IMR-90 (cell line): ENCODE results near the gene TCP1. TPM values are rescaled to one million over a fixed set of nuclear protein-coding genes. Genes with fewer than 3 reads are reported as not detected.

Experiments used
- ATAC-seq: fragments of 200-7000 bp; cut with Tn5 transposase; 2 replicates; pipeline ENCODE4 v1.9.1; 2020; ENCODE audit warnings: low read depth, mild to moderate bottlenecking, moderate library complexity
- BruUV-seq: library from RNA; stranded (reverse); fragments of 400-500 nt; replicated peaks from 2 replicates; lab custom pipeline; 2021; lab: Mats Ljungman, UMichigan
- CTCF ChIA-PET: fragments of 300-600 bp; formaldehyde crosslinking; extraction: SDS; loops from one replicate; lab custom pipeline; 2021; ENCODE audit warnings: antibody characterized with exemption; lab: Yijun Ruan, JAX
- POLR2A ChIA-PET: fragments of 300-600 bp; sonication (Branson Sonifier 250); formaldehyde crosslinking; loops from one replicate; lab custom pipeline; 2022; ENCODE audit warnings: antibody characterized with exemption; ENCODE audit not compliant: unreplicated experiment; lab: Charles Lee
- DNase-seq: peaks from one replicate; pipeline ENCODE4 v3.0.0; 2013
- H2AFZ ChIP-seq: replicated peaks from 2 replicates; pipeline ENCODE3; 2013; ENCODE audit warnings: low read length, mild to moderate bottlenecking; ENCODE audit not compliant: poor library complexity
- H2AK5ac ChIP-seq: 2 replicates; pipeline ENCODE4 v1.6.1; 2013; ENCODE audit warnings: low read depth, low read length, inconsistent platforms
- H2AK9ac ChIP-seq: replicated peaks from 2 replicates; pipeline ENCODE3; 2013; ENCODE audit warnings: mild to moderate bottlenecking, low read depth, low read length, moderate library complexity; ENCODE audit not compliant: poor library complexity
- H2BK120ac ChIP-seq: 2 replicates; pipeline ENCODE4 v1.6.1; 2013; ENCODE audit warnings: low read depth, low read length, inconsistent platforms
- H2BK15ac ChIP-seq: 3 replicates; pipeline ENCODE4 v1.6.1; 2013; ENCODE audit warnings: low read depth, low read length, inconsistent platforms
- H2BK20ac ChIP-seq: 2 replicates; pipeline ENCODE4 v1.6.1; 2013; ENCODE audit warnings: low read depth, mild to moderate bottlenecking, inconsistent platforms, low read length, moderate library complexity
- H2BK5ac ChIP-seq: 2 replicates; pipeline ENCODE4 v1.6.1; 2013; ENCODE audit warnings: mild to moderate bottlenecking, low read depth, low read length, inconsistent platforms; ENCODE audit not compliant: poor library complexity, severe bottlenecking
- H3K14ac ChIP-seq: replicated peaks from 2 replicates; pipeline ENCODE4 v1.6.1; 2013; ENCODE audit warnings: low read depth, low read length, inconsistent platforms
- H3K18ac ChIP-seq: 2 replicates; pipeline ENCODE4 v1.6.1; 2013; ENCODE audit warnings: low read depth, low read length, control low read depth
- H3K23ac ChIP-seq: 2 replicates; pipeline ENCODE4 v1.6.1; 2013; ENCODE audit warnings: low read depth, low read length, inconsistent platforms
- H3K27ac ChIP-seq: 2 replicates; pipeline ENCODE4 v1.5.1; 2013; ENCODE audit warnings: mild to moderate bottlenecking, control low read depth, low read length; ENCODE audit not compliant: insufficient read depth
- H3K27me3 ChIP-seq: 2 replicates; pipeline ENCODE4 v1.6.1; 2013; ENCODE audit warnings: low read length; ENCODE audit not compliant: control insufficient read depth, insufficient read depth
- H3K36me3 ChIP-seq: 2 replicates; pipeline ENCODE4 v1.6.1; 2013; ENCODE audit warnings: low read length, mixed read lengths; ENCODE audit not compliant: control insufficient read depth, insufficient read depth
- H3K4ac ChIP-seq: 2 replicates; pipeline ENCODE4 v1.6.1; 2013; ENCODE audit warnings: low read depth, low read length, inconsistent platforms
- H3K4me1 ChIP-seq: 2 replicates; pipeline ENCODE4 v1.6.1; 2013; ENCODE audit warnings: low read length, mixed read lengths; ENCODE audit not compliant: control insufficient read depth, insufficient read depth
- H3K4me2 ChIP-seq: 2 replicates; pipeline ENCODE4 v1.6.1; 2013; ENCODE audit warnings: low read depth, mild to moderate bottlenecking, control low read depth, low read length, moderate library complexity
- H3K4me3 ChIP-seq: 2 replicates; pipeline ENCODE4 v1.5.1; 2013; ENCODE audit warnings: low read depth, mild to moderate bottlenecking, control low read depth, low read length, moderate library complexity; ENCODE audit not compliant: insufficient read depth
- H3K56ac ChIP-seq: 2 replicates; pipeline ENCODE4 v1.6.1; 2013; ENCODE audit warnings: low read length, inconsistent platforms; ENCODE audit not compliant: insufficient read depth; ENCODE audit errors: extremely low read depth
- H3K79me1 ChIP-seq, 2 experiments: 2 replicates each; pipeline ENCODE4 v1.6.1; 2013; ENCODE audit warnings: low read length in 2 of 2, inconsistent platforms in 1 of 2, low read depth in 1 of 2
- H3K9ac ChIP-seq: 2 replicates; pipeline ENCODE4 v1.6.1; 2013; ENCODE audit warnings: low read depth, low read length, control low read depth
- H3K9me1 ChIP-seq: 2 replicates; pipeline ENCODE4 v1.6.1; 2013; ENCODE audit warnings: low read length, inconsistent platforms; ENCODE audit not compliant: insufficient read depth
- H3K9me3 ChIP-seq: 2 replicates; pipeline ENCODE4 v1.6.1; 2013; ENCODE audit warnings: low read length; ENCODE audit not compliant: control insufficient read depth, insufficient read depth
- H4K20me1 ChIP-seq: 2 replicates; pipeline ENCODE4 v1.6.1; 2013; ENCODE audit warnings: low read length, inconsistent platforms; ENCODE audit not compliant: insufficient read depth
- H4K5ac ChIP-seq: 2 replicates; pipeline ENCODE4 v1.6.1; 2013; ENCODE audit warnings: mild to moderate bottlenecking, low read depth, low read length, control low read depth
- H4K8ac ChIP-seq, 2 experiments: 2 replicates each; pipeline ENCODE4 v1.6.1; 2013; ENCODE audit warnings: low read depth in 2 of 2, low read length in 2 of 2, control low read depth in 1 of 2, inconsistent platforms in 1 of 2
- H4K91ac ChIP-seq: 2 replicates; pipeline ENCODE4 v1.6.1; 2013; ENCODE audit warnings: low read depth, low read length, inconsistent platforms; ENCODE audit not compliant: insufficient read depth
- BHLHE40 ChIP-seq: fragments of 150-350 bp; IDR thresholded peaks from 2 replicates; pipeline ENCODE4 v1.6.1; 2016; ENCODE audit warnings: mild to moderate bottlenecking, low read depth, low read length
- CEBPB ChIP-seq: IDR thresholded peaks from 2 replicates; pipeline ENCODE4 v1.6.1; 2012; ENCODE audit warnings: low read depth, low read length, improper control_type of control experiment
- CHD1 ChIP-seq: IDR thresholded peaks from 2 replicates; pipeline ENCODE4 v1.6.1; 2012; ENCODE audit warnings: low read depth, low read length, improper control_type of control experiment
- ELK1 ChIP-seq: fragments of 150-350 bp; IDR thresholded peaks from 2 replicates; pipeline ENCODE4 v1.6.1; 2016; ENCODE audit warnings: low read depth, mild to moderate bottlenecking, low read length, moderate library complexity, borderline replicate concordance
- FOS ChIP-seq: fragments of 150-350 bp; IDR thresholded peaks from 2 replicates; pipeline ENCODE4 v1.6.1; 2016; ENCODE audit warnings: low read depth, low read length
- MAZ ChIP-seq: IDR thresholded peaks from 2 replicates; pipeline ENCODE4 v1.6.1; 2012; ENCODE audit warnings: low read depth, mild to moderate bottlenecking, low read length, improper control_type of control experiment, moderate library complexity, borderline replicate concordance
- MXI1 ChIP-seq: IDR thresholded peaks from 2 replicates; pipeline ENCODE4 v1.6.1; 2012; ENCODE audit warnings: low read depth, mild to moderate bottlenecking, low read length, moderate library complexity, borderline replicate concordance
- NFE2L2 ChIP-seq: fragments of 150-350 bp; IDR thresholded peaks from 2 replicates; pipeline ENCODE4 v1.6.1; 2016; ENCODE audit warnings: low read depth, mild to moderate bottlenecking, low read length
- POLR2A ChIP-seq: IDR thresholded peaks from 2 replicates; pipeline ENCODE4 v1.6.1; 2012; ENCODE audit warnings: mild to moderate bottlenecking, low read depth, low read length
- RAD21 ChIP-seq: IDR thresholded peaks from 2 replicates; pipeline ENCODE4 v1.6.1; 2012; ENCODE audit warnings: low read length, improper control_type of control experiment
- RCOR1 ChIP-seq: IDR thresholded peaks from 2 replicates; pipeline ENCODE4 v1.6.1; 2012; ENCODE audit warnings: mild to moderate bottlenecking, low read length, improper control_type of control experiment; ENCODE audit not compliant: insufficient replicate concordance
- RFX5 ChIP-seq: IDR thresholded peaks from 2 replicates; pipeline ENCODE4 v1.8.0; 2012; ENCODE audit warnings: low read depth, mild to moderate bottlenecking, low read length, moderate library complexity
- SMC3 ChIP-seq: fragments of 150-350 bp; IDR thresholded peaks from 2 replicates; pipeline ENCODE4 v1.6.1; 2016; ENCODE audit warnings: low read depth, mild to moderate bottlenecking, antibody characterized with exemption, low read length, moderate library complexity
- WGBS, 2 experiments: methylation state at CpG; one replicate each; pipeline versions ENCODE4 v1.1.5 to v1.1.7; 2013; ENCODE audit warnings: missing lambda C conversion rate in 2 of 2; ENCODE audit not compliant: insufficient read length in 1 of 2; ENCODE audit errors: extremely low coverage in 2 of 2; 5-methylcytosine and 5-hydroxymethylcytosine counted together
- dilution Hi-C: fragments of 300-500 bp; cut with HindIII; formaldehyde crosslinking; loops from one replicate; pipeline ENCODE4 v1.14.3; 2018; ENCODE audit warnings: low sequenced_read_pairs; ENCODE audit not compliant: unreplicated experiment
- in situ Hi-C: fragments of 300-500 bp; cut with MboI; formaldehyde crosslinking; loops from 3 replicates; pipeline ENCODE4 v1.14.3; 2019; ENCODE audit warnings: low sequenced_read_pairs, inconsistent platforms, mixed read lengths
- intact Hi-C: fragments of 100-400 bp; cut with micrococcal nuclease; formaldehyde crosslinking; loops from 2 replicates; pipeline ENCODE4 v1.10.0; 2022
- polyA plus RNA-seq, 3 experiments: library from polyadenylated mRNA; depleted of rRNA; stranded (reverse); fragments of >200 nt; gene quantifications; 2 replicates each; pipeline ENCODE4 v1.2.3, GENCODE V29; 2012; ENCODE audit warnings: low replicate concordance in 1 of 3
- total RNA-seq: library from RNA; depleted of rRNA; stranded (reverse); fragments of >200 nt; gene quantifications from 2 replicates; pipeline ENCODE4 v1.2.3, GENCODE V29; 2012
- TF ChIP-seq, protein P1 (sequence below): conservative IDR thresholded peaks from 2 replicates; pipeline ENCODE4 v1.5.1; 2012; ENCODE audit warnings: mild to moderate bottlenecking, low read depth, low read length, improper control_type of control experiment
- TF ChIP-seq, protein P2 (sequence below): fragments of 150-350 bp; IDR thresholded peaks from 2 replicates; pipeline ENCODE4 v1.6.1; 2017; ENCODE audit warnings: mild to moderate bottlenecking, antibody characterized with exemption, low read length, low read depth

The TCP1 gene
- total and polyA plus RNA-seq, 2 of the 4 experiments (the other 2 are of a cell fraction): 119 to 576 TPM

DNA sequence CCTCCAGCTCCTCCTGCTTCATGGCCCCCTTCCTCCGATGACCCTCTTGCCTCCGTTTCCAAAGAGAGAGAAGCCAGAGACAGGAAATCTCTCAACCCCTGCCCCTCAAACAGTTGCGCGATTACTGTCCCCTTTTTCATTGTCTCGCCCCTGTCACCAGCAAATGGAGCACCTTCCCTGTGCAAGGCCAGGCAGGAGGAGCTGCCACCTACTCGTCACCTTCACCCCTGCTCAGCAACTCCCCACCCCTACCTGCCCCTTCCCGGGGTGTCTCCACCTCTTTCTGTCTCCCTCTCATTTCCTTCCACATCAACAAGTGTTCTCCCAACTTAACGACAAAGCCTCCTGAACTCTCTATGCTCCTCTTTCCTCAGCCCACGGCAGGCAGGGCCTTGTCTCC is 24.4 kb upstream of the TCP1 start:
- H3K4me1 ChIP-seq: no peaks in the 10 kb centered on the region
- no TSS peak for BruUV-seq
- in situ Hi-C loops (loop anchor here (25.0 kb wide), 1 partner anchor 626 kb away; no protein-coding TSS in a partner anchor), intact Hi-C loops (no loop called here), dilution Hi-C loops (no loop called here)
- H3K4me3 ChIP-seq: no peak overlapping the region
- no peak overlapping the region for H3K18ac ChIP-seq
- CTCF ChIA-PET: no interaction called here
- no peak overlapping the region for H2AFZ ChIP-seq
- no peak overlapping the region for H3K27ac ChIP-seq
- H2BK120ac ChIP-seq: no peak overlapping the region
- TF ChIP-seq POLR2A (no peak), MXI1 (no peak), CEBPB (no peak), MAZ (no peak), RFX5 (no peak), RCOR1 (no peak), BHLHE40 (no peak), SMC3 (no peak), ELK1 (no peak), NFE2L2 (no peak), FOS (no peak), RAD21 (no peak), CHD1 (no peak)
- TF ChIP-seq, protein P1, sequence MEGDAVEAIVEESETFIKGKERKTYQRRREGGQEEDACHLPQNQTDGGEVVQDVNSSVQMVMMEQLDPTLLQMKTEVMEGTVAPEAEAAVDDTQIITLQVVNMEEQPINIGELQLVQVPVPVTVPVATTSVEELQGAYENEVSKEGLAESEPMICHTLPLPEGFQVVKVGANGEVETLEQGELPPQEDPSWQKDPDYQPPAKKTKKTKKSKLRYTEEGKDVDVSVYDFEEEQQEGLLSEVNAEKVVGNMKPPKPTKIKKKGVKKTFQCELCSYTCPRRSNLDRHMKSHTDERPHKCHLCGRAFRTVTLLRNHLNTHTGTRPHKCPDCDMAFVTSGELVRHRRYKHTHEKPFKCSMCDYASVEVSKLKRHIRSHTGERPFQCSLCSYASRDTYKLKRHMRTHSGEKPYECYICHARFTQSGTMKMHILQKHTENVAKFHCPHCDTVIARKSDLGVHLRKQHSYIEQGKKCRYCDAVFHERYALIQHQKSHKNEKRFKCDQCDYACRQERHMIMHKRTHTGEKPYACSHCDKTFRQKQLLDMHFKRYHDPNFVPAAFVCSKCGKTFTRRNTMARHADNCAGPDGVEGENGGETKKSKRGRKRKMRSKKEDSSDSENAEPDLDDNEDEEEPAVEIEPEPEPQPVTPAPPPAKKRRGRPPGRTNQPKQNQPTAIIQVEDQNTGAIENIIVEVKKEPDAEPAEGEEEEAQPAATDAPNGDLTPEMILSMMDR: no peak
- TF ChIP-seq, protein P2, sequence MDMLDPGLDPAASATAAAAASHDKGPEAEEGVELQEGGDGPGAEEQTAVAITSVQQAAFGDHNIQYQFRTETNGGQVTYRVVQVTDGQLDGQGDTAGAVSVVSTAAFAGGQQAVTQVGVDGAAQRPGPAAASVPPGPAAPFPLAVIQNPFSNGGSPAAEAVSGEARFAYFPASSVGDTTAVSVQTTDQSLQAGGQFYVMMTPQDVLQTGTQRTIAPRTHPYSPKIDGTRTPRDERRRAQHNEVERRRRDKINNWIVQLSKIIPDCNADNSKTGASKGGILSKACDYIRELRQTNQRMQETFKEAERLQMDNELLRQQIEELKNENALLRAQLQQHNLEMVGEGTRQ: no peak
- H3K9ac ChIP-seq: no peak overlapping the region
- no peak overlapping the region for H3K4ac ChIP-seq
- DNase-seq: no peak
- no peak overlapping the region for H2AK9ac ChIP-seq
- H3K56ac ChIP-seq: no peak overlapping the region
- H4K8ac ChIP-seq: no peak overlapping the region
- H2BK5ac ChIP-seq: no peak overlapping the region
- WGBS, 2 experiments: 73% methylated on average over 4 of the region's 9 CpGs; no CpG with 5 or more reads in 1 of the 2 experiments
- no peak overlapping the region for H2BK20ac ChIP-seq
- no peak overlapping the region for H2BK15ac ChIP-seq
- H4K20me1 ChIP-seq: no peaks in the 10 kb centered on the region
- H3K14ac ChIP-seq: no peak overlapping the region
- H3K79me1 ChIP-seq: no peaks in the 10 kb centered on the region
- no peak overlapping the region for H3K23ac ChIP-seq
- H3K9me1 ChIP-seq: no peaks in the 10 kb centered on the region
- no peaks in the 10 kb centered on the region for H3K9me3 ChIP-seq
- no peaks in the 10 kb centered on the region for H3K36me3 ChIP-seq
- no peak overlapping the region for H2AK5ac ChIP-seq
- H3K27me3 ChIP-seq: peaks cover 21% of the 10 kb centered on the region
- H4K91ac ChIP-seq: no peak overlapping the region
- ATAC-seq: no peak
- no peak overlapping the region for H4K5ac ChIP-seq
- no peak overlapping the region for H3K4me2 ChIP-seq
- POLR2A ChIA-PET: no interaction called here
